Measurements from ENCODE around the gene THUMPD2.

The THUMPD2 gene

DNA sequence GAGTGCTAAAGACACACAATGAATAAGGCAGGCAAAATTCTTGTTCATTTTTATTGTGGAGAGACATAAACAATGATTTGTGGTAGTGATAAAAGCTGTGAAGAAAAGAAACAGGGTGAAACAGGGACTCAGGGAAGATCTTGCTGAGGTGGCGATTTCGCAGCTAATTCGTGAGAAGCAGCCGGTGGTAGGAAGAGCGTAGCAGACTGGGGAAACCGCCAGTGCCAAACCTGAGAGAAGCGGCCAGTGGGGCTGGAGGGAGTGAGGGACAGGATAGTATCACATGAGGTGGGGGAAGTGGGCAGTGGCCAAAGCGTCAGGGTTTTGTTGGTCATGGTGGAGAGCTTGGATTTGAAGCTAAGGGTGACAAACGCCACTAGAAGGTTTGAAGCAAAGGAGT is 71.1 kb downstream of the THUMPD2 start:
- no peaks in the 10 kb centered on the region for H3K9me3 ChIP-seq (ENCODE audit: control insufficient read depth, low read length)
- H3K36me3 ChIP-seq (ENCODE audit: control insufficient read depth, insufficient read depth, low read length) = no peaks in the 10 kb centered on the region
- H3K27me3 ChIP-seq (ENCODE audit: control insufficient read depth, insufficient read depth, low read length) = no peaks in the 10 kb centered on the region
- no peak overlapping the region for H3K9ac ChIP-seq (ENCODE audit: low read length)
- no peak overlapping the region for H3K4me3 ChIP-seq (ENCODE audit: low read length)
- no peaks in the 10 kb centered on the region for H3K4me1 ChIP-seq (ENCODE audit: control insufficient read depth, insufficient read depth, low read length)

DNA sequence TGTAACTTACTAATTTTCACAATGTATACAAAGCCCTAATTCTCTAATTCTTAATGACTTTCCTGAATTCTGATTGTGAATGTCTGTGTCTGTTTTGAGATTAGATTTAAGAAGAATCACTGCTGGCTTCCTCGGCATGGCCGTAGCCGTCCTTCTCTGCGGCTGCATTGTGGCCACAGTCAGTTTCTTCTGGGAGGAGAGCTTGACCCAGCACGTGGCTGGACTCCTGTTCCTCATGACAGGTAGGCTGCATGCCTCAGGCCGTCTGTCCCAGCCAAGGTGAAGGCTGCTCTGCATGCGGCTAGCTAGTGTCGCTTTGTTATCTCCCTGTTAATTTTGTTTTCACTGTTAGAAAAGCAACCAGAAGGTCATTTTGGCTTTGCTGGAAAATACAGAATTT is 72.1 kb downstream of the THUMPD2 start:
- H3K9ac ChIP-seq (ENCODE audit: low read length) = no peak overlapping the region
- H3K27me3 ChIP-seq (ENCODE audit: control insufficient read depth, insufficient read depth, low read length) = no peaks in the 10 kb centered on the region
- no peaks in the 10 kb centered on the region for H3K4me1 ChIP-seq (ENCODE audit: control insufficient read depth, insufficient read depth, low read length)
- no peaks in the 10 kb centered on the region for H3K9me3 ChIP-seq (ENCODE audit: control insufficient read depth, low read length)
- H3K4me3 ChIP-seq (ENCODE audit: low read length) = no peak overlapping the region
- no peaks in the 10 kb centered on the region for H3K36me3 ChIP-seq (ENCODE audit: control insufficient read depth, insufficient read depth, low read length)

DNA sequence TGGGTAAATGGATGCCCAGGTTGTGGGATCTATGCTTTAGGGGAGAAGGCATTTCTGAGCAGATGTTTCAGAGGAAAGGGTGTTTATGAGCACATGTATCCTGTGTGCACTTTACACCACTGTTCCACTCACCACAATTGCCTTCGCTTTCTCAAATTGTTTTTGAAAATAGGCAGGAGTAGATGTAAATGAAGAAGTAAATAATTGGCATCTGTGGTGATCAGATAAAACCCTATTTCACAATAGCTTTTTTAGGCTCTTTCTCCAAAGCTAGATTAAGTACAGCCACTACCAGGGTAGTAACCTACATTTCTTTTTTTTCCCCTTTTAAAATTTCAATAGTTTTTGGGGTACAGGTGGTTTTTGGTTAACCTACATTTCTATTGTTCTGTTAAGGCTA is 72.7 kb downstream of the THUMPD2 start:
- Histone ChIP-seq H3K9ac (ENCODE audit: low read length) (no peak overlapping the region), H3K9me3 (ENCODE audit: control insufficient read depth, low read length) (no peaks in the 10 kb centered on the region), H3K36me3 (ENCODE audit: control insufficient read depth, insufficient read depth, low read length) (no peaks in the 10 kb centered on the region), H3K27me3 (ENCODE audit: control insufficient read depth, insufficient read depth, low read length) (no peaks in the 10 kb centered on the region), H3K4me1 (ENCODE audit: control insufficient read depth, insufficient read depth, low read length) (no peaks in the 10 kb centered on the region), H3K4me3 (ENCODE audit: low read length) (no peak overlapping the region)

DNA sequence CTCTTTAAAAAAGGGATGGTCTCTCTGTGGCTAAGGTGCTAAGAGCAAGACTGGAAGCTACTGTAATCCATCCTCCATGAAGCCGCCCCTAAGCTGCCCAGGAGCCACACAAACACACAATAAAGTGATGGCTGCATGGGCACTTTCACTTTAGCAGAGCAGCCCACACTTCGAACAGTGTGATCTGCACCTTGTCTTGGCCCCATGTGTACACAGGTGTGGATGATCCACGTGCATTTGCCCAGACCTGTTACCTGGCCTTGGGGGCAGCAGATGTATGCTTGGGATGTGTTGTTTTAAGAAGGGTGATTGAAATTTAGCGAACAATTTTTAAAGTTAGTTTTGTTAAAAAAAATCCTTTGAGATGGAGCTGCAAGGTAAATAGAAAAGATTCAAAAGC is 73.4 kb downstream of the THUMPD2 start:
- Histone ChIP-seq H3K4me1 (ENCODE audit: control insufficient read depth, insufficient read depth, low read length) (no peaks in the 10 kb centered on the region), H3K9ac (ENCODE audit: low read length) (no peak overlapping the region), H3K36me3 (ENCODE audit: control insufficient read depth, insufficient read depth, low read length) (no peaks in the 10 kb centered on the region), H3K4me3 (ENCODE audit: low read length) (no peak overlapping the region), H3K27me3 (ENCODE audit: control insufficient read depth, insufficient read depth, low read length) (no peaks in the 10 kb centered on the region), H3K9me3 (ENCODE audit: control insufficient read depth, low read length) (no peaks in the 10 kb centered on the region)

DNA sequence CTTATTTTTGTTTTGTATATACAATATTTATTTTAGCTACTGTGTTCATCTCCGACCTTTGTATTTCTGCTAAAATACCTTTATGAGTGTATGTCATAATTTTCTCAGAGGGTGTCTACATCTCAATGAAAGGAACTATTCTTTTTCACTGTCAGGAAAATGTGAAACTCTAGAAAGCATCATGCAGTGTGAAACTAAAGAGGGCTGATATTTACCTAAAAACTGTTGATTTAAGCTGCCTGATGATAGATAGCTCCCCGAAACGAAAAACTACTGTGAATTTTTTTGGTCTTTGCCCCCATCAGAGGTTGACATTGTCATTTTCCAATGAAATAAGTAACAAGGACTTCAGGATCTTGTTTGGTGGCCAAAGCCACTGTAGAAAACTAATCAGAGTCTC is 74.5 kb downstream of the THUMPD2 start:
- Histone ChIP-seq H3K4me3 (ENCODE audit: low read length) (no peak overlapping the region), H3K9me3 (ENCODE audit: control insufficient read depth, low read length) (no peaks in the 10 kb centered on the region), H3K36me3 (ENCODE audit: control insufficient read depth, insufficient read depth, low read length) (no peaks in the 10 kb centered on the region)

DNA sequence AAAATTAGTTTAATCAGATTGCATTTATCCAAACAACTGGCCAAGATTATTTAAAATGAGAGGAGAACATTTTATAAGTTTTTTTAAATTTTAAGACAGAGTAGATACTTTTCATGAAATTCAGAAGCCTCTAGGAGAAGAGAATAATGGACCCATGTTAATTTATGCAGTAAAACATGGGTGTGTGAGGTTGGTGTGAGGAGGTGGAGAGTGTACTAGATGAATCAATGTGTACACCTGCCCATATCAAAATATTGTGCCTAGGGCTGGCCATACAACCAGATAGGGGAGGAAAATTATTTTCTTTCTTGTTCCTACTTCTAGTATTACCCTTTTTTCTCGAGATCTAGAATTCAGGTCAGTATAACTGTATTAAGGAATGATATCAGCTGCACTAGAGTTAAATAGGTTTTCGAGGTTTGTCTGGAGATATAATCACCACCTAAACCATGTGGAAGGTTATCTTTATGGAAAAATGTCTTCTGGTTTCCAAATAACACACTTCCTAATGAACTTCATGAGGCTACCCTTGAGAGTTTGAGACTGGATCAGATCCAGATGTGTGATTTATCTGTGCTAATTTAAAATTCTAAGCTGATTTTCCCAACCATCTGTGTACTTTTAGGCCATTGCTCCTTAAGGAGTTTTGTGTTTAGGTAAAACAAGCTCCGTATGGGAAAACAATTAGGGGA is 75.7 kb downstream of the THUMPD2 start:
- H3K27me3 ChIP-seq (ENCODE audit: control insufficient read depth, insufficient read depth, low read length) = no peaks in the 10 kb centered on the region
- no peak overlapping the region for H3K9ac ChIP-seq (ENCODE audit: low read length)
- H3K4me3 ChIP-seq (ENCODE audit: low read length) = no peak overlapping the region
- H3K4me1 ChIP-seq (ENCODE audit: control insufficient read depth, insufficient read depth, low read length) = no peaks in the 10 kb centered on the region
- no peaks in the 10 kb centered on the region for H3K9me3 ChIP-seq (ENCODE audit: control insufficient read depth, low read length)
- no peaks in the 10 kb centered on the region for H3K36me3 ChIP-seq (ENCODE audit: control insufficient read depth, insufficient read depth, low read length)

More for the DNA sequence above, 74.5 kb downstream of the THUMPD2 start:
- no peaks in the 10 kb centered on the region for H3K27me3 ChIP-seq (ENCODE audit: control insufficient read depth, insufficient read depth, low read length)
- H3K4me1 ChIP-seq (ENCODE audit: control insufficient read depth, insufficient read depth, low read length) = no peaks in the 10 kb centered on the region
- no peak overlapping the region for H3K9ac ChIP-seq (ENCODE audit: low read length)

DNA sequence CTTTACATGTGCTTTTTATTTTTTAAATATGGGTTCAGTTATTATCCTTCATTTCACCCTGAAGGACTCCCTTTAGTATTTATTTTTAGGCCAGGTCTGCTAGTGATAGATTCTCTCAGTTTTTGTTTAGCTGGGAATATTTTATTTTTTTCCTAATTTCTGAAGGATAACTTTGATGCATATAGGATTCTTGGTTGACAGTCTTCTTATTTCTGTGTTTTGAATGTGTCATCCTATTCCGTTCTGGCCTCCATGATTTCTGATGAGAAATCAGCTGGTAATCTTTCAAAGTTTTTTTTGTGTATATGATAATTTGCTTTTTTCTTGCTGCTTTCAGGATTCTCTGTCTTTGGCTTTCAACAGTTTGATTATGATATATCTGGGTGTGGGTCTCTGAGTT is 77.9 kb downstream of the THUMPD2 start:
- Histone ChIP-seq H3K36me3 (ENCODE audit: control insufficient read depth, insufficient read depth, low read length) (no peaks in the 10 kb centered on the region), H3K4me1 (ENCODE audit: control insufficient read depth, insufficient read depth, low read length) (no peaks in the 10 kb centered on the region), H3K27me3 (ENCODE audit: control insufficient read depth, insufficient read depth, low read length) (no peaks in the 10 kb centered on the region), H3K9ac (ENCODE audit: low read length) (no peak overlapping the region), H3K9me3 (ENCODE audit: control insufficient read depth, low read length) (no peaks in the 10 kb centered on the region), H3K4me3 (ENCODE audit: low read length) (no peak overlapping the region)

GRCh38 chr2:39697454-39697853 is 81.6 kb downstream of the THUMPD2 start:
- H3K9ac ChIP-seq (ENCODE audit: low read length) = no peak overlapping the region
- H3K27me3 ChIP-seq (ENCODE audit: control insufficient read depth, insufficient read depth, low read length) = no peaks in the 10 kb centered on the region
- no peaks in the 10 kb centered on the region for H3K9me3 ChIP-seq (ENCODE audit: control insufficient read depth, low read length)
- H3K36me3 ChIP-seq (ENCODE audit: control insufficient read depth, insufficient read depth, low read length) = no peaks in the 10 kb centered on the region
- H3K4me3 ChIP-seq (ENCODE audit: low read length) = no peak overlapping the region
- no peaks in the 10 kb centered on the region for H3K4me1 ChIP-seq (ENCODE audit: control insufficient read depth, insufficient read depth, low read length)

DNA sequence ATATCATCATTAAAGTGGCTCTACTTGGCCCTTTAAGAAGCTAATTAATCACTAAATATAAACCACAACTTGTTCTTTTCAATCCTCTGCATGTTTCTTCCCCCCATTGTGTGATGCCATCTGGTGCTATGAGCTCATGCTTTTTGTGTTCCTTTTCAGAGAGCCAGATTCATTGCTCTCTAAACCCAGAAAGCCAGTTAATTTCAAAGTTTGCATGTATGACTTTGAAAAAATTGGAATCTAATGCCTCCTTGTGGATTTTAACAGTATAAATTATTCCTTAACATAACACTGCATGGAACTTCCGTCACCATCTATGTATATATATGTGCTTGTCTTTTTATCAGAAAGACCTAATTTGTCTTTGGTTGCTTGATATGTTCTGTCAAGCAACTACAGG is 82.2 kb downstream of the THUMPD2 start:
- Histone ChIP-seq H3K27me3 (ENCODE audit: control insufficient read depth, insufficient read depth, low read length) (no peaks in the 10 kb centered on the region), H3K4me3 (ENCODE audit: low read length) (no peak overlapping the region), H3K9ac (ENCODE audit: low read length) (no peak overlapping the region), H3K9me3 (ENCODE audit: control insufficient read depth, low read length) (no peaks in the 10 kb centered on the region), H3K4me1 (ENCODE audit: control insufficient read depth, insufficient read depth, low read length) (no peaks in the 10 kb centered on the region), H3K36me3 (ENCODE audit: control insufficient read depth, insufficient read depth, low read length) (no peaks in the 10 kb centered on the region)

DNA sequence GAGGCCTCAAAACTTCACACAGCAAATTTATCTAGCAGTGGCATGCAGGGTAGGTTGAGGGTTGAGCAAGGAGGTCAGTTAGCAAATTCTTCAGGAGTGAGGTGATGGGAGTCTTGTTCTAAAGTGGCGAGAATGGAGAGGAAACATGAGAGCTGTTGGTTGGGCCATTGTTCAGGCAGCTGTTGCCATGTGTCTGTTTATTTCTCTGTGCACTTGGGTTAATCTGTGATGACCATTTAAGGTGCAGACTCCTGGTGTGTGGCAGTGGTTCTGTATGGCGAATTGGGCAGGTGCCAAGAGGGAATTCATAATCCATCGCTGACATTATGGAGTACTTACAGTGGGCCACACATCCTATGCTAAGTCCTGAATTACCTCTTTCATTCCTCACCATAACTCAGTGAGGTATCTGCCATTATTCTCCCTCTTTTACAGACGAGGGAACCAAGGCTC is 82.9 kb downstream of the THUMPD2 start:
- Histone ChIP-seq H3K4me1 (ENCODE audit: control insufficient read depth, insufficient read depth, low read length) (no peaks in the 10 kb centered on the region), H3K36me3 (ENCODE audit: control insufficient read depth, insufficient read depth, low read length) (no peaks in the 10 kb centered on the region), H3K9me3 (ENCODE audit: control insufficient read depth, low read length) (no peaks in the 10 kb centered on the region), H3K9ac (ENCODE audit: low read length) (no peak overlapping the region), H3K27me3 (ENCODE audit: control insufficient read depth, insufficient read depth, low read length) (no peaks in the 10 kb centered on the region), H3K4me3 (ENCODE audit: low read length) (no peak overlapping the region)

- H3K27me3 ChIP-seq (ENCODE audit: control insufficient read depth, insufficient read depth, low read length) = no peaks in the 10 kb centered on the region
- H3K4me3 ChIP-seq (ENCODE audit: low read length) = no peak overlapping the region
- no peaks in the 10 kb centered on the region for H3K4me1 ChIP-seq (ENCODE audit: control insufficient read depth, insufficient read depth, low read length)
- no peaks in the 10 kb centered on the region for H3K36me3 ChIP-seq (ENCODE audit: control insufficient read depth, insufficient read depth, low read length)
- H3K9me3 ChIP-seq (ENCODE audit: control insufficient read depth, low read length) = no peaks in the 10 kb centered on the region
- H3K9ac ChIP-seq (ENCODE audit: low read length) = no peak overlapping the region
Measured at GRCh38 chr2:39693245-39693644, 85.8 kb downstream of the THUMPD2 start.

DNA sequence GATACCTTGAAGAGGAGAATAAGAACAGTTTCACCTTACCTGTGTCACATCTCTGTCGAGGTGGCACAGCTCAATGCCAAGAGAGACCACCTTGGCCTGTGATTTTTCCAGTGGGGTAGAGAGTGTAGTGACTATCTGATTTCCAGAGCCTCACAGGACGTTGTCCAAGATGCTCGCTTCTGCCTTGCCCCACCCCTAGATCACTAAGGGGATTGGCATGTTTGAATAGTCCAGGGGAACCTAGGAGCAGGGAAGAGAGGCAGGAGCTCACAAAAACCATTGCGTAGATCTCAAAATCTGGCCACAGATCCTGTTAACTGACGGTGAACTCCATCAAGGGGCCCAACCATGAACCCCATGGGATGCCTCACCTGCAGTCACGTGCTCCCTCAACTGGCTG is 89.2 kb downstream of the THUMPD2 start:
- H3K9me3 ChIP-seq (ENCODE audit: control insufficient read depth, low read length) = no peaks in the 10 kb centered on the region
- H3K4me1 ChIP-seq (ENCODE audit: control insufficient read depth, insufficient read depth, low read length) = no peaks in the 10 kb centered on the region
- peaks cover 4% of the 10 kb centered on the region for H3K27me3 ChIP-seq (ENCODE audit: control insufficient read depth, insufficient read depth, low read length)
- no peak overlapping the region for H3K4me3 ChIP-seq (ENCODE audit: low read length)
- H3K36me3 ChIP-seq (ENCODE audit: control insufficient read depth, insufficient read depth, low read length) = no peaks in the 10 kb centered on the region
- no peak overlapping the region for H3K9ac ChIP-seq (ENCODE audit: low read length)
